Measurements from ENCODE around the gene ZBTB45.
A peak's percentile ranks its signal among the peaks of the same experiment; 100 is the strongest.
"Not testable (repeated sequence)": the region's sequence is repeated elsewhere in the genome, so short reads cannot be mapped to it uniquely, and the experiment has no call there.

ZBTB45 gene

DNA sequence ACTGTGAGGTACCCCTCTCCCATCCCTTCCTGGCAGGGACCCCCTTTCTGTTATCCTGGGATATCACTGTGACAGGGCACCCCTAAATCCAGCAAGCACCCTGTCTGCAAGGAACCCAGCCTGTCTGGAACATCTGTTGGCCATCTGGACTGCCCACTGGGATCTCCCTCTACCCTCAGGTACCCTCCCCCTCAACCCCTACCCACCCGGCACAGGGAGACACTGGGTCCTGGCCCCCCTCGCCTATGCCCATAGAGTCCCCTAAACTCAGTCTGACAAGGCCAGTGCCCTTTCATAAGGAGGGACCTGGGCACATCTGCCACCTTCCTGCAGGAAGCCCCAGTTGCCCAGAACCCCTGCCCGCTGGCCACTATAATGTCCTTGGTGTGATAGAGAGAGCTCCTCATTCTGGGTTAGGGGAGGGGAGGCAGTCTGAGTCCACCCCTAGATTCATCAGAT is 5.0 kb downstream of the ZBTB45 start:
- peak overlapping the region; percentile 37 for H3K4me3 ChIP-seq (ENCODE audit: low read depth, low read length)
- no peak for DNase-seq (ENCODE audit: low read depth, low spot score)
- TF ChIP-seq, protein P1, sequence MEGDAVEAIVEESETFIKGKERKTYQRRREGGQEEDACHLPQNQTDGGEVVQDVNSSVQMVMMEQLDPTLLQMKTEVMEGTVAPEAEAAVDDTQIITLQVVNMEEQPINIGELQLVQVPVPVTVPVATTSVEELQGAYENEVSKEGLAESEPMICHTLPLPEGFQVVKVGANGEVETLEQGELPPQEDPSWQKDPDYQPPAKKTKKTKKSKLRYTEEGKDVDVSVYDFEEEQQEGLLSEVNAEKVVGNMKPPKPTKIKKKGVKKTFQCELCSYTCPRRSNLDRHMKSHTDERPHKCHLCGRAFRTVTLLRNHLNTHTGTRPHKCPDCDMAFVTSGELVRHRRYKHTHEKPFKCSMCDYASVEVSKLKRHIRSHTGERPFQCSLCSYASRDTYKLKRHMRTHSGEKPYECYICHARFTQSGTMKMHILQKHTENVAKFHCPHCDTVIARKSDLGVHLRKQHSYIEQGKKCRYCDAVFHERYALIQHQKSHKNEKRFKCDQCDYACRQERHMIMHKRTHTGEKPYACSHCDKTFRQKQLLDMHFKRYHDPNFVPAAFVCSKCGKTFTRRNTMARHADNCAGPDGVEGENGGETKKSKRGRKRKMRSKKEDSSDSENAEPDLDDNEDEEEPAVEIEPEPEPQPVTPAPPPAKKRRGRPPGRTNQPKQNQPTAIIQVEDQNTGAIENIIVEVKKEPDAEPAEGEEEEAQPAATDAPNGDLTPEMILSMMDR (IDR thresholded peaks at IDR 0.05; ENCODE audit: low read depth, low read length), result no peak
- in situ Hi-C loops (cut with HindIII; ENCODE audit: low sequenced_read_pairs), result no loop called here

DNA sequence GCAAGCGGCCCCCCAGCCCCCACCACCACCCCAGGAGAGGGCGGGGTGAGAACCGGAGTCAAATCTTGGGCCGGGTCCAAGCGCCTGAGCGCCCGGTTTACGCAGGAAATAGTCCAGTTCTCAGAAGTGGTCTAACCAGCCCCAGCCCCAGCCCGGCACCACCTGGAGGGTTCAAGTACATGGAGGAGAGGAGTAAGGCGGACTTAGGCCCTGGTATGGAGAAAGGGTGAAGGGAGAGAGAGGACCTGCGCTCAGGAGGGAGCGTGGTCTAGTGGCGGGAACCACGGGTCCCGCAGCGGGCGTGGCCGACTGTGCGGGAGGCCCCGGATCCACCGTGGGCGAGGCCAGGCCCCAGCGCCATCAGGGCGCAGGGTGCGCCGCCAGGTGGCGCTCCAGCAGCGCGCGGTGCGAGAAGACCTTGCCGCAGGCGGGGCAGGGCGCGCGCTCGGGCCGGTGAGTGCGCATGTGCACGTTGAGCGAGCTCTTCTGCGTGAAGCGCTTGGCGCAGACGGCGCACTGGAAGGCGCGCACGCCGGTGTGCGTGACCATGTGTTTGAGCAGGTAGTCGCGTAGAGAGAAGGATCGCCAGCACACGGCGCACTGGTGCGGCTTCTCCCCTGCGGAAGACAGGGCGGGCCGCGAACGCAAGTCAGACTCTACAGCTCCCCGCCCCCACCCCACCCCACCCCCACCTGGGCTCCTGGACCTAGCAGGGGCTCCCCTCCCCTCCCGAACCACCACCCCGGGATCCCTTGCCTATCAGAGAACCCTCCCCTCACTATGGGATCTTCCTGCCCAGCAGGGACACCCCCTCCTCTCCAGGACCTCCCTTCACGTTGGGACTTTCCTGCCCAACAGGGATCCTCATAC is 5.7 kb downstream of the ZBTB45 start:
- peak overlapping the region; percentile 37 for H3K4me3 ChIP-seq (ENCODE audit: low read depth, low read length)
- DNase-seq (ENCODE audit: low read depth, low spot score), result peak; percentile 89
- TF ChIP-seq, protein P1 (IDR thresholded peaks at IDR 0.05; ENCODE audit: low read depth, low read length), result peak; percentile 74
- in situ Hi-C loops (cut with HindIII; ENCODE audit: low sequenced_read_pairs), result no loop called here

DNA sequence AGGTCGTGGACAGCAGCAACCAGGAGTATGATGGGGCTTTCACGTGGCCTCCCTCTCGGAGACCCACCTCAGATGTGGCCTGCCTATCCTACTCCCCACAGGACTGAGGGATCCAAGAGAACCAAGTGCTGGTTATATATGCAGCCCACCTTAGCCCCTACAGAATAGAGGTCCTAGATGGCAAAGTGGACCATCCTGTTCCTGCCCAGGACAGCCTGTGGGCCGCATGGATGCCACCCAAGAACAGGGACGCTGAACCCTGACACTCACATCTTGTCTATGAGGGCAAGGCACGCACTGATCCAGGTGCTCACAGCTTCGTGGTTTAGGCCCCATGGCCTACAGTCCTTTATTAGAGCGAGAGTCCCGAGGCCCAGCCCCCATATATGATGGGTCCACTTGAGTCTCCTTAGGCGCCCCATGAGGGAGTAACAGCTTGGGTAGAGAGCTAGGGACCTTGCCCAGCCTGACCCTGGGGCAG is 6.4 kb downstream of the ZBTB45 start:
- in situ Hi-C loops (cut with HindIII; ENCODE audit: low sequenced_read_pairs), result no loop called here
- no peak for DNase-seq (ENCODE audit: low read depth, low spot score)
- H3K4me3 ChIP-seq (ENCODE audit: low read depth, low read length), result no peak overlapping the region
- TF ChIP-seq, protein P1 (IDR thresholded peaks at IDR 0.05; ENCODE audit: low read depth, low read length), result no peak

DNA sequence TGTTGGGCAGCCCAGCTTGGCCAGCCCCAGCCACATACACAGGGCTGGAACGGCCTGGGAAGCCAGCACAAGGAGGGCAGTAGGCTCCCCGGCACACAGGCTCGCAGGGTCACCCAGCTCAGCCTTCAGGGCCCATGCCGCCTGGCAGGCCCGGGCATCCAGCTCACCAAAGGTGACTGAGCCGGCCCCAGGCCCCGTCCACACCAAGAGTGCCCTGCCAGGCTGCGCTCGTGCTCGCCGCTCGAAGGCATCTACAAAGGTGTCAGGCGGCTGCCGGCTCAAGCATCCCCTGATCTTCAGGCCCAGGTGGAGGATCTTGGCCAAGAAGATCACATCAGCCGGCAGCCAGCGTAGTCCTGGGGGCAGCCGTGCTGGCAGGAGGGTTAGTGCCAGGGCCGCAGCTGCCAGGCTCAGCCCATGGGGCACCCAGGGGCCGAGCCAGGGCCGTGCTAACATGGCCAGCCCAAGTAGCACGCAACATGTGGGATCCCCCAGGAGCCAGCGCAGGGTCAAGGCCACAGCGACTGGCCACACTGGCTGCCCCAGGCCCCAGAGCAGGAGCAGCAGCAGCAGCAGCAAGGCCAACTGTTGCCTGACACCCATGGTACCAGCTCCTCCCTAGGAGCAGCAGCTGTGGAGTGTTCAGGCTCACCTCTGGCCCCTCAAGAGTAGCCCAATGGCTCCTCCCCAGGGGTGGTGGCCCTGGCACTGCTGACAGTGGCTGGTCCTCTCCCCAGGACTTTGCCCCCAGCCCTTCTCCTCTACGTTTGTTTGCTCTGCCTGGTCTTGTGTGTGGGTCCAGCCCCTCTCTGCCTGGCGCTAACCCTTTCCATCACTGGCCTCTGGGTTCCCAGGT is 8.0 kb downstream of the ZBTB45 start, which contains the start of gene SLC27A5:
Gene SLC27A5 (minus strand): TSS at position 640 of the 856 bp plus-strand sequence. CDS start 37 bp downstream, at position 603.
- TF ChIP-seq, protein P1 (IDR thresholded peaks at IDR 0.05; ENCODE audit: low read depth, low read length), result no peak
- no peak for DNase-seq (ENCODE audit: low read depth, low spot score)
- in situ Hi-C loops (cut with HindIII; ENCODE audit: low sequenced_read_pairs), result no loop called here
- H3K4me3 ChIP-seq (ENCODE audit: low read depth, low read length), result no peak within 1 kb of the TSS

DNA sequence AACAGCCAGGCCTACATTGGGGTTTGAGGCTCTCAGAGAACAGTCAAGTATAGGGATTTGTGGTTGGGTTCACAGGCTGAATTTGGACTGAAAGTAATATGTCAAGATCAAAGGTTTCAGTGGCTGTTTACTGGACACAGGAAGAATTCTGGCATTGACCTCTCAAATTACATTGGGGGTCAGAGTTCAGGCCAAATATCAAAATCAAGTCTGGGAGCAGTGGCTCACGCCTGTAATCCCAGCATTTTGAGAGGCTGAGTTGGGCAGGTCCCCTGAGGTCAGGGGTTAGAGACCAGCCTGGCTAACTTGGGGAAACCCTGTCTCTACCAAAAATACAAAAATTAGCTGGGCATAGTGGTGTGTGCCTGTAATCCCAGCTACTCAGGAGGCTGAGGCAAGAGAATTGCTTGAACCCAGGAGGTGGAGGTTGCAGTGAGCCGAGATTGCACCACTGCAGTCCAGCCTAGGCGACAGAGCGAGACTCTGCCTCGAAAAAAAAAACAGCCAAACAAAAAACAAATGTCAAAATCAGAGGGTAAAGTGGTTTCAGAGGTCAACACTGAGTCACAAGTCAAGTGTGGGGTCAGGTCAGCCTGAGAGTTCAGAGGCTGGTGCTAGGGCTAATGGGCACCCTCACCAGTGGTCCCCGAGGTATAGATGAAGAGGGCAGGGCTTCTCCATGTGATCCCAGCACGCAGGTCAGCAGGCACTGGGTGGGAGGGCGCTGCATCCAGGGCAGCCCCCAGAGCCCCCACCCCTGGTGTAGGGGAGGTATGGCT is 9.3 kb downstream of the ZBTB45 start:
- TF ChIP-seq, protein P1 (IDR thresholded peaks at IDR 0.05; ENCODE audit: low read depth, low read length), result no peak
- H3K4me3 ChIP-seq (ENCODE audit: low read depth, low read length), result no peak overlapping the region
- in situ Hi-C loops (cut with HindIII; ENCODE audit: low sequenced_read_pairs), result no loop called here
- DNase-seq (ENCODE audit: low read depth, low spot score), result no peak

DNA sequence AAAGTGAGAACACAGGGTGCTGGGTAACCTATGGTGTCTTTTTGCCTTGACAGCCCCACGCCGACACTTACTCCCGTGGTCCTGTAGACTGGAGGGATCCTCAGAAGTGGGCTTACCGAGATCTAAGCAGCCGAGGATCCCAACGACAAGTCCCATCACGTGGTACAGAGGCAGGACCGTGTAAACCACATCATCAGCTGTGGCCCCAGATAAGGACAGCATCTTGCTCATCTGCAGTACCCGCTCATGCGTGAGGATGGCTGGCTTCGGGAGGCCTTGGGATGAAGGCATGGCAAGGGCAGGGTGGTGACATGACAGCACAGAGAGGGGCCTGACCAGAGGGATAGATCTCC is 9.9 kb downstream of the ZBTB45 start:
- DNase-seq (ENCODE audit: low read depth, low spot score), result no peak
- in situ Hi-C loops (cut with HindIII; ENCODE audit: low sequenced_read_pairs), result no loop called here
- H3K4me3 ChIP-seq (ENCODE audit: low read depth, low read length), result no peak overlapping the region
- TF ChIP-seq, protein P1 (IDR thresholded peaks at IDR 0.05; ENCODE audit: low read depth, low read length), result no peak

DNA sequence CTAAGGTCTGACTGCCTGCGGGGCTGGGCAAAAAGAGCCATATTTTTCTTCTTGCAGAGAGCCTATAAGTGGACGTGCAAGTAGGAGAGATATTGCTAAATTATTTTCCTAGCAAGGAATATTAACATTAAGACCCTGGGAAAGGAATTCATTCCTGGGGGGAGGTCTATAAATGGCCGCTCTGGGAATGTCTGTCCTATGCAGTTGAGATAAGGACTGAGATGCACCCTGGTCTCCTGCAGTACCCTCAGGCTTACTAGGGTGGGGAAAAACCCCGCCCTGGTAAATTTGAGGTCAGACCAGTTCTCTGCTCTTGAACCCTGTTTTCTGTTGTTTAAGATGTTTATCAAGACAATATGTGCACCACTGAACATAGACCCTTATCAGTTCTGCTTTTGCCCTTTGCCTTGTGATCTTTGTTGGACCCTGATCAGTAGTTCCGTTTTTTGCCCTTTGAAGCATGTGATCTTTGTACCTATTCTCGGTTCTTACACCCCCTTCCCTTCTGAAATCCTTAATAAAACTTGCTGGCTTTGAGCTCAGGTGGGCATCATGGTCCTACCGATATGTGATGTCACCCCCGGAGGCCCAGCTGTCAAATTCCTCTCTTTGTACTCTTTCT is 11.9 kb downstream of the ZBTB45 start:
- in situ Hi-C loops (cut with HindIII; ENCODE audit: low sequenced_read_pairs); H3K4me3 ChIP-seq (ENCODE audit: low read depth, low read length); DNase-seq (ENCODE audit: low read depth, low spot score): not testable (repeated sequence)

Data from astrocyte of the spinal cord (primary cell).